GM08714 (cell line): Measurements from ENCODE around the gene B4GALT3.
"Not testable (repeated sequence)": the region's sequence is repeated elsewhere in the genome, so short reads cannot be mapped to it uniquely, and the experiment has no call there.

Experiments
- H3K4me3 ChIP-seq: fragments of 200-500 bp; sonication (Bioruptor generic); 2 replicates; pipeline ENCODE4 v1.5.1; 2014; ENCODE audit warnings: mild to moderate bottlenecking, low read length, inconsistent platforms
- ZNF274 ChIP-seq: IDR thresholded peaks from 2 replicates; pipeline ENCODE4 v1.6.1; 2012; ENCODE audit warnings: mild to moderate bottlenecking, low read depth, low read length

B4GALT3 gene

DNA sequence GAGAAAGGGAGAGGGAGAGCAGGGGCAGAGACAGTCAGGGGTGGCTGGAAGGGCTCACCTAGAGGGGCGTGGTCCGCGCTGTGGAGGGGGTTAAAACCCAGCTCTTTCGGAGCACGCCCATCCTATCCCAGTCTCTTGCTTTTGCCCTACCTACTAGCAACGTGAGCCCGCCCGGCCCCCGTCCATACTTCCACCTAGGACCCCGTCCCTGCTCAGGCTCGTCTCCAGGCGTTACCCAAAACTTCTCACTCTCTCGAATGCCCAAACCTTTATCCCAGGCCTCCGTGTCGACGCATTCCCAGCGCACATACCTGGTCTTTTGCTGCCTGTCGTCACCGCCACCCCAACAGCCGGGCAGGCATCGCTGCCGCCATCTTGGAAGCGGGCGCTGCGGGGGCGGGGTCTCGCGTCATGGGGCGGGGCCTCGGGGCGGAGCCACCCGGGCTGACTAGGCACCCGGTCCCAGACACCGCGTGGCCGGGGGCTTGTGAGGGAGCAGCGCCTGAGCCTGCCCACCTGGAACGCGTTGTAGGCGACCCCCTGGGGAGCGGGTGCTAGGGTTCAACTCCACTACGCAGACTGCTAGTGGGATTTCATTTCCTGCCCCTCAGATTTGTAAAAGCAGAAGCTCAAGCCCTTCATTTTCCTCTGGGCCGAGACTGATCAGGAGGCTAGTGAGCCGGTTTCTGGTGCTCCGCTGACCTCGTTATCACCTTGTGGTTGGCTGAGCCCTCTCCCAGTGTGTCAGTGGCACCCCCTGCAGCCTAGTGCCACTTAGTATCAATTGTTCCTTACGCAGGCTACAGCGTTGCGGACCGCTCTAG, at the start of gene B4GALT3:
B4GALT3 (minus strand) TSS at position 396 of the 824 bp plus-strand sequence. CDS start 1,447 bp downstream, outside the sequence.
- peak within 1 kb of the TSS; percentile 77 for H3K4me3 ChIP-seq
- TF ChIP-seq ZNF274: no peak

DNA sequence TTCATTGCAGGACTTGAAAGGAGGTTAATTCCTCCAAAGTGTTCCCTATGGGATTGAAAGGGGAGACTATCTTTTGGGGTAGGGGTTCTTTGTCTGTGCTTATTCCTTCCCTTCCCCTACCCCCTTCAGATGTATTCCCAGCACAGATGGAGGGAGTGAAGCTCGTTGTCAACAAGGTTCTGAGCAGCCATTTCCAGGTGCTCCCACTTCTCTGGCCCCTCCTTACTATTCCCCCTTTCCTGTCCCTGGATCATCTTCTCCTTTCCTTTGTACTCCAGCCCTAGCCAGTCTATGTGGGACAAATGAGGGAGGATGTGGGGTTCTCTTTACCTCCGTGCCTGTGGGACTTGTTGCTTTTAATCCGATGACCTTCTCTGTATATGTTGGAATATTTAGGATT, 49.5 kb upstream of the B4GALT3 start:
- no peak for TF ChIP-seq ZNF274
- peak overlapping the region; percentile 88 for H3K4me3 ChIP-seq

DNA sequence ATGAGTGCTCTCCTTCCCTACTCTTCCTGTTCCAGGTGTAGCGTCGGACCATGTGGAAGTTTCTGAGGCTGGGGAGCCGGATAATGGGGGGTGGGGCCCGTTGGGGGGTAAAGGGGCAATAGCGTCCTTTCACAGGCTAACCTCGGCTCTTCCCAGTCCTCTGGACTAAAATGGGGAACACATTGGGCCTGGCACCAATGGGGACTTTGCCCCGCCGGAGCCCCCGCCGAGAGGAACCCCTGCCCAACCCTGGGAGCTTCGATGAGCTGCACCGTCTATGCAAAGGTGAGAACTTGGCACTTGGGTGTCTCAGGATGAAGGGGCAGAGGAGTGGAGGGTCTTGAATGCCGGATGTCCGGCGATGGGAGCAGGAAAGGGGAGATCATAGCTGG, 49.0 kb upstream of the B4GALT3 start:
- peak overlapping the region; percentile 88 for H3K4me3 ChIP-seq
- no peak for TF ChIP-seq ZNF274

DNA sequence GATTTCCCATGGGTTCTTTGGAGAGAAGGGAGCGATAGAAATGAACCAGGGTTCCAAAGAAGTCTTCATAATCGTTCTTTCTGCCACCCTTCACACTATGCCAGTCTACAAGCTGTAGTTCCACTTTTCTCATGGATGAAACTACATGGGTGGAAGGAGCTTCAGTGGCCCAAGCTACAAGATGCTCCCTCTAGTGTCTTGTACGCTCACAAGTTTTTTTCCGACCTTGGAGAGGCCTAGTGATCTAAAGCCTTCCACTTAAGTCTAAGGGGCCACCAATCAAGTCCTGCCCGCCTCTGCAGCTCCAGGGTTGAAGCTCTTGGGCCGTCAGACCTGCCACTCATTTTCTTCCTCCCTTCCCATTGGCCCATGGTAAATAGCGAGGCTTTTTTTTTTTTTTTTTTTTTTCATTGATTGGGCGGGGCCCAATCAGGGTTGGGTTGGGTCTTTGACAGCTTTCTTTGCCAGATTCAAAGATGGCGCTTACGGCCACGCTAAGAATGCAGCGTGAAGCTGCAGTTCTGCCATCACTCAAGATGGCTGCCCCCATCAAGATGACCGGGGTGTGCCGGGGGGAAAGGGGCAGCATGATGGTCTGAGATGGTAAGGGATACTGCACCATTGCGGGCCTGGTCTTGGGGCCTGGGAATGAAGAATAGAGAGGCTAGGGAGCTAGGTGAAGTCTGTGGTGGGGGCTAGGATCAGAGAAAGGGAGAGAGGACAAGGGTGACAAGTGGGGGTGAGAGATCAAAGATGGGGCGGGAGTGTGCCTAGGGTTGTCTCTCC, 48.4 kb upstream of the B4GALT3 start, which contains the start of gene TOMM40L:
TOMM40L (plus strand) TSS at position 527 of the 786 bp plus-strand sequence. CDS start 430 bp downstream, outside the sequence.
- H3K4me3 ChIP-seq: peak within 1 kb of the TSS; percentile 88

GRCh38 chr1:161225178-161225533, 47.8 kb upstream of the B4GALT3 start:
- no peak for TF ChIP-seq ZNF274
- H3K4me3 ChIP-seq: no peak overlapping the region

More for the DNA sequence above, 48.4 kb upstream of the B4GALT3 start, which contains the start of gene TOMM40L:
- TF ChIP-seq ZNF274: no peak

DNA sequence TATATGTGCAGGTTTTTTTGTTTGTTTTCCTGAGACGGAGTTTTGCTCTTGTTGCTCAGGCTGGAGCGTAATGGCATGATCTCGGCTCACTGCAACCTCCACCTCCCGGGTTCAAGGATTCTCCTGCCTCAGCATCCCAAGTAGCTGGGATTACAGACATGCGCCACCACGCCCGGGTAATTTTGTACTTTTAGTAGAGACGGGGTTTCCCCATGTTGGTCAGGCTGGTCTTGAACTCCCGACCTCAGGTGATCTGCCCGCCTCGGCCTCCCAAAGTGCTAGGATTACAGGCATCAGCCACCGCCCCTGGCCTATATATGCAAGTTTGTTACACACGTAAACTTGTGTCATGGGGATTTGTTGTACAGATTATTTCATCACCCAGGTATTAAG, 47.4 kb upstream of the B4GALT3 start:
- not testable (repeated sequence) for H3K4me3 ChIP-seq

DNA sequence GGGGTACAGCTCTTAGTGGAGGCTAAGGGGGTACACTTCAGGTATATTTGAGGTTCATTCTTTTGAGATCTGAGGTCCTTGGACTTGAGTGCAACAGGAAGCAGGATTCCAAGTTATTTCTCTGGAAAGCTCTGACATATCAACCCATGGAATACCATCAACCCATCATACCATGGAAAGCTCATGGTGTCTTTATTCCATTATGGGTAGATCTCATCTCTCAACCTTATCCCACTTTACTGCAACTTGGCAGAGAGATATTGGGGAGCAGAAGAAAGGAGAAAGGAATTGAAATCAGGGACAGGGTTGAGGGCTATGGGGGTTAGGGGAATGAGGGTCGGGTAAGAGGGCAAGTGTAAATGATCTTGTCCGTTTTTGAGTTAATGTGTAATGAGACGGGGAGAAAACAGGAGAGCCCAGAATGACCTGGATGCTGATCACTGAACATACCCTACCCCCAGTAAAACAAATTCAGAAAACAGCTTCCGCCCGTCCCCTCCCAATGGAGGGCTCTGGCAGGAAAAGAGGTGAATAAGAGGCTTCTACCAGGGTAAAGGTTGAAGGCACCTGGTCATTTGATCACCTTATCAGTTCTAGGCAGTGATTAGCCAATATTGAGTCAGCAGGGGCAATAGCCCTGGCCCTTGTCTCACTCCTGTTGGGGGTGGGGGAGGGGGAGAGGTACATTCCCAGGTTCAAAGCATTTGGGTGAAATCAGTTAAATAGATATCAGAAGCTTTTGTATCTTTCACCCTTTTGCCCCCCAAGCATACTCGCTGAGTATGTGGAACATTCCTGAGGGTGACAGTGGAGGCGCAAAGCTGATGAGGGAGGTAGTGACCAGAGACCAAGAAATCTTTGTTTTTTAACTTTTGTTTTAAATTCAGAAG, 46.7 kb upstream of the B4GALT3 start:
- no peak for TF ChIP-seq ZNF274
- H3K4me3 ChIP-seq: no peak overlapping the region

GRCh38 chr1:161222175-161223019, 45.1 kb upstream of the B4GALT3 start:
- no peak overlapping the region for H3K4me3 ChIP-seq

DNA sequence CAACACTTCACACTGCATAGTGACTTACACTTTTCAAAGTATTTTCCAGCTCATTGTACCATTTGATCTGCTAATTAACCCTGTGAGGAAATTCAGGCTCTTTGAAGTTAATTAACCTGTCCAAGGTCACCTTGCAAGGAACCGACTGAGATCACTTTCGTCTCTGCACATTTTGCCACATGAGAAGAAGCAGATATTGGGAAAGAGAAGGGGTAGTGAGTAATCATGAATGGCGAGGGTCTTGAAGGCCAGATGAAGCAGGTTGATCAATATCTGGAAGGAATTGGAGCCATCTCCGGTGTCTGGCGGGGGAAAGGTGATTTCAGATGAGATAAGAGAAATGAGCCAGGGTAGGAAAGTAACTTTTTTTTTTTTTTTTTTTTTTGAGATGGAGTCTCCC, 42.7 kb upstream of the B4GALT3 start:
- no peak overlapping the region for H3K4me3 ChIP-seq
- no peak for TF ChIP-seq ZNF274

More at GRCh38 chr1:161222175-161223019, 45.1 kb upstream of the B4GALT3 start:
- no peak for TF ChIP-seq ZNF274

DNA sequence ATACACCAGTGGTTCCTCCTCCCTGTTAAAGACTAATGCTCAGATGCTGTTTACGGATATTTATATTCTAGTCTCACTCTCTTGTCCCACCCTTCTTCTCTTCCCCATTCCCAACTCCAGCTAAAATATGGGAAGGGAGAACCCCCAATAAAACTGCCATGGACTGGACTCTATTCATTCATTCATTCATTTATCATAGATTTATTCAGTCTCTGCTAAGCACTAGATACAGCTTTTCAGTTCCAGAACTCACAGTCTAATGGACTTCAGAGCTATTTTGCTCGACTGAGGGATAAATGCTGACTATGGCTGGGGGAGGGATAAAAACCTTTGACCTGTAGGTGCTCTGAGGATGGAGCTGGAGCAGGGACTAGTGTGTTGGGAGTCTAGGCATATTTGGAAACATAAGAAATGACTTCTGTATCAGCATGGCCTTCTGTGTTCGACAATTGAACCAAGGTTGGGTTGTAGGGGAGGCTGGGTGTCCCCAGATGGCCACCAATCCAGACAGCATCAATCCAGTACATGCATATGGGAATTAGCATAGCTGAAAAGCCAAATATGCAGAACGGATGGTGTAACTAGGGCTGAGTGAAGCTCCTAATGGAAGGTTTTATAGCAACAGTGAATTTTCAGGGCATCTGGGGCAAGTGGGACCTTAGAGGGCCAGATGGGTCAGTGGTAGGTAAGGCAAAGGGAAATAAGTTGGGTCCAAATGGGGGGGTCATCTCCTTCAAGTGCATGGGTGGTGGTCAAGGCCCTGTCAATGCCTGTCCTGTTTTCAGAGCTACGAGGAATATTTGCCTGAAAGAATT, 42.0 kb upstream of the B4GALT3 start:
- H3K4me3 ChIP-seq: no peak overlapping the region
- no peak for TF ChIP-seq ZNF274

DNA sequence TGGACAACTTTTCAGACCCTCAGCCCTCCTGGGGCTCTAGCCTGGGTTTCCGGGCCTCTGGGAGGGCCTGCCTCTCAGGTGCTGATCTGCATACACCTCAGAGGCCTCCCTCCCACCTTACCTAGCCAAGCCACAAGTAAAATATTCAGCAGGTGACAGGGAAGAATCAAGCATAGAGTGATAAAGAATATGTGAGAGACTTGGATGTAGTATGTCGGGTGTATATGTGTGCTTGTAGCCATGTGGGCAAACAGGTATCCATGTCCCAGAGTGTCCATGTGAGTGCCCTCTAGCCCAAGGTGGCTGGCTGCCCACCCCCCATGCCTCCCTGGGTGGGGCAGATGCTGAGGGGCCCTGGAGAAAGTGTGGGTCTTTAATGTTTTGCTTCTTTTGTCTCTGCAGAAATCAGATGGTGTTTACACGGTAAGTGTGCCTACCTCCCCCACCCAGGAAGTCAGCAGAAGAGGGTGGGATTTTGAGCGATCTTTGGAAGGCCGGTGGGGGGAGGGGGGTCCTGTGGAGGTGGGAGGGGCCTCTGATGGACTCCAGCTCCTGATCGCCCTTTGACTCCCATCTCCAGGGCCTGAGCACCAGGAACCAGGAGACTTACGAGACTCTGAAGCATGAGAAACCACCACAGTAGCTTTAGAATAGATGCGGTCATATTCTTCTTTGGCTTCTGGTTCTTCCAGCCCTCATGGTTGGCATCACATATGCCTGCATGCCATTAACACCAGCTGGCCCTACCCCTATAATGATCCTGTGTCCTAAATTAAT, 41.2 kb upstream of the B4GALT3 start:
- TF ChIP-seq ZNF274: no peak
- no peak overlapping the region for H3K4me3 ChIP-seq

GRCh38 chr1:161217831-161218230, 40.5 kb upstream of the B4GALT3 start:
- no peak for TF ChIP-seq ZNF274

More at GRCh38 chr1:161217831-161218230, 40.5 kb upstream of the B4GALT3 start:
- no peak overlapping the region for H3K4me3 ChIP-seq
